Psoas muscle (tissue), 8 donors: ENCODE measurements around the gene PAX8. TPM values are rescaled to one million over a fixed set of nuclear protein-coding genes. Genes with fewer than 3 reads are reported as not detected.

ENCODE experiments used
- ATAC-seq, 4 donors: fragments of 200-7000 bp; cut with Tn5 transposase; one replicate each; pipeline ENCODE4 v1.9.1; 2020; ENCODE audit warnings: moderate library complexity in 3 of 4, mild to moderate bottlenecking in 2 of 4
- DNase-seq, 2 donors: peaks; one replicate each; pipeline ENCODE4 v3.0.0-alpha.2; 2020
- H3K27ac ChIP-seq: fragments of 200-600 bp; one replicate; pipeline ENCODE4 v1.8.0; 2022
- H3K27me3 ChIP-seq, 3 donors: fragments of 200-600 bp in 1 of 3; one replicate each; pipeline versions ENCODE4 v1.6.1 to v1.8.0; 2013 to 2022; ENCODE audit warnings: low read length in 2 of 3, mild to moderate bottlenecking in 2 of 3, moderate library complexity in 1 of 3; ENCODE audit not compliant: insufficient read depth in 3 of 3
- H3K36me3 ChIP-seq, 2 donors: fragments of 200-600 bp in 1 of 2; one replicate each; pipeline versions ENCODE4 v1.6.1 to v1.8.0; 2013 to 2022; ENCODE audit warnings: low read depth in 1 of 2, mild to moderate bottlenecking in 1 of 2, moderate library complexity in 1 of 2; ENCODE audit not compliant: insufficient read depth in 1 of 2
- H3K4me1 ChIP-seq: fragments of 200-600 bp; one replicate; pipeline ENCODE4 v1.8.0; 2022
- H3K4me3 ChIP-seq: fragments of 200-600 bp; one replicate; pipeline ENCODE4 v1.8.0; 2022; ENCODE audit warnings: mild to moderate bottlenecking
- H3K9me3 ChIP-seq: fragments of 200-600 bp; one replicate; pipeline ENCODE4 v1.8.0; 2022
- WGBS, 3 donors: extraction: QIAGEN DNeasy Blood & Tissue Kit; methylation state at CpG; one replicate each; pipeline versions ENCODE4 v1.1.6 to v1.1.7; 2013; 5-methylcytosine and 5-hydroxymethylcytosine counted together
- intact Hi-C, 2 donors: fragments of 100-400 bp; cut with DNase I; formaldehyde crosslinking; loops; one replicate each; pipeline versions ENCODE4 v1.11.0 to v1.14.2; 2022
- polyA plus RNA-seq, 3 donors: library from polyadenylated mRNA; stranded (reverse); fragments of 200-250 nt; gene quantifications; one replicate each; pipeline ENCODE4 v1.2.3, GENCODE V29; 2013
- total RNA-seq, 4 donors: library from RNA; stranded (reverse); fragmentation: NEBNext Ultra II Directional in 2 of 4; extraction: Animal tissue kit (Norgen Biotek cat#: 25700) in 2 of 4; gene quantifications; one replicate each; pipeline versions ENCODE4 v1.2.1 to v1.2.4, GENCODE V29; 2021 to 2023
- TF ChIP-seq, protein P1 (sequence below): fragments of 200-600 bp; IDR thresholded peaks from one replicate; pipeline ENCODE4 v1.8.0; 2022; ENCODE audit warnings: antibody characterized with exemption
- donor health status: healthy with polysubstance abuse.
- donor health status: DM: no; HTN: no; CAD: no; lungs with moderate emphysema.
- donor health status: Bipolar disorder and iron deficiency.
- donor health status: healthy.
- donor health status: DM: yes; HTN: yes; CAD: no.
- donor health status: DM: no; HTN: no; CAD: no.
- donor health status: DM: no; HTN: no; CAD: no.
- donor health status: DM: yes; HTN: yes; CAD: no.

Gene PAX8
- total and polyA plus RNA-seq, 7 donors = 0.12 to 3.1 (median 0.35) TPM; not detected in 1

DNA sequence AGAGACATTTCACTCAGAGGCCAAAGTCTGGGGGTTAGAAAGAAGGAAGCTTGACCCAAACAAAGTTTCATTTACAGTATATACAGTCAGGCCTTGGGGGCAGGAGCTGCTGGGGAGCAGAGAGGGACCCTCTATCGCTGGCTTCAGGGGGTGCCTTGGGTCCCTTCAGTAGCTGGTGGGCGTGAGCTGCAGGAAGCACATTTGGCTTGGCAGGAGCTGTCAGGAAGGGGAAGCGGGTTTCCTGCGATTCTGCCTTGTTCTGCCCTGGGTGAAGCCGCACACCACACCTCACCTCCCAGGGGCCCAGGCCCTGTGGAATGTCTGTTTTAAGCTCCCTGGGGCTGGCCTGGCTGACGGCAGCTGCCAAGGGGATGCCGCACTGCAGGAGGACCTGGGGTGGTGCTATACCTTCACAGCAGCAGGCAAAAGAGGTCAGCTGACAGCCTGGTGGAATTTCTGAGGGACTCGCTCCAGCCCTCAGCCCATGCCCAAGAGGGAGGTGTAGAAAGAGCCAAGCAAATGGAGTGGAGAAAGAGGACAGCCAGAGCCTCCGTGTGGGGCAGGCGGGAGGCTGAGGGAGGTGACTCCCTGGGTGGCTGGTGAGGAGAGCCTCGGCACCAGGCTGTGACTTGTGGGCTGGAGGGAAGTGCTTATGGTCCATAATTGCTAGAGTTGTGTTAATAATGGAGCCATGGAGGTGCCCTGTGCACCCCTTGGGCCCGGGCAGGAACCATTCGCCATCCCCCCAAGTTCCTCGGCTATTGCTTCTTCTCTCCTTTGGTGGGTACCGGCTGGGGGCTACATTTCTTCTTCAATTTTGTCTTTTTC lies 61.1 kb downstream of the PAX8 start:
- Histone ChIP-seq H3K4me1 (peaks cover 5% of the 10 kb centered on the region), H3K27ac (peak overlapping the region; percentile 42), H3K27me3 (peaks cover 0 to 2% (median 0%) of the 10 kb centered on the region in 3 donors), H3K9me3 (no peaks in the 10 kb centered on the region), H3K4me3 (no peak overlapping the region), H3K36me3 (no peaks in the 10 kb centered on the region)
- 60 to 66% (median 60%) methylated on average over 15 of the region's 15 CpGs for WGBS, 3 donors
- TF ChIP-seq, protein P1, sequence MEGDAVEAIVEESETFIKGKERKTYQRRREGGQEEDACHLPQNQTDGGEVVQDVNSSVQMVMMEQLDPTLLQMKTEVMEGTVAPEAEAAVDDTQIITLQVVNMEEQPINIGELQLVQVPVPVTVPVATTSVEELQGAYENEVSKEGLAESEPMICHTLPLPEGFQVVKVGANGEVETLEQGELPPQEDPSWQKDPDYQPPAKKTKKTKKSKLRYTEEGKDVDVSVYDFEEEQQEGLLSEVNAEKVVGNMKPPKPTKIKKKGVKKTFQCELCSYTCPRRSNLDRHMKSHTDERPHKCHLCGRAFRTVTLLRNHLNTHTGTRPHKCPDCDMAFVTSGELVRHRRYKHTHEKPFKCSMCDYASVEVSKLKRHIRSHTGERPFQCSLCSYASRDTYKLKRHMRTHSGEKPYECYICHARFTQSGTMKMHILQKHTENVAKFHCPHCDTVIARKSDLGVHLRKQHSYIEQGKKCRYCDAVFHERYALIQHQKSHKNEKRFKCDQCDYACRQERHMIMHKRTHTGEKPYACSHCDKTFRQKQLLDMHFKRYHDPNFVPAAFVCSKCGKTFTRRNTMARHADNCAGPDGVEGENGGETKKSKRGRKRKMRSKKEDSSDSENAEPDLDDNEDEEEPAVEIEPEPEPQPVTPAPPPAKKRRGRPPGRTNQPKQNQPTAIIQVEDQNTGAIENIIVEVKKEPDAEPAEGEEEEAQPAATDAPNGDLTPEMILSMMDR = no peak
- intact Hi-C loops = no loop called here
- ATAC-seq (peak in 3 of 4 donors; percentile 40 to 60 (median 52)), DNase-seq (peak in 1 of 2 donors; percentile 35)

DNA sequence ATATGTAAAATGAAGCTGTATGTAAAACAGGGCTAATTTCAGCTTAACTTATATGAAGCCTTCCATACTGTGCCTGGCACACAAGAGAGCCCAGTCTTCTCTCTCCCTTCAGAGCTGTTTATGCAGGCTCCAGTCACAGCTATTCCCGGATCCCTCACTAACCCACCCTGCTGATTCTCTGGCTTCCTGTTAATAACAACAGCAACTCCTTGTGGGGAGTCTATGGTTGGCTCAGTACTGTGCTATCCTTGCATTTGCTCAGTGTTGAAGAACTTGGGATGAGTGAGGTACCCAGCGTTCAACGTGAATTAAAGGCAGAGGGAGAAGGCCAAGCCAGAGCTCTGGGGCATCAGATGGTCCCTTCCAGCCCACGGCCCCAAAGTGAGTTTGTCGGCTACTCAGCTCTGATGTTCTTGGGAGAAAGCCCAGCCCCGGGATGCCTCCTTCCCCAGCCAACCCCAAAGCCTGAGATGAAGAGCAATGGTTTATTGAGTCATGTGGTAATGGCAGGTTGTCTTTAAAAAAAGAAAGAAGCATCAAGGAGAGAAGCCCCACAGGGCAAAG lies 61.7 kb downstream of the PAX8 start:
- Histone ChIP-seq H3K27me3 (no peaks in the 10 kb centered on the region), H3K36me3 (no peaks in the 10 kb centered on the region), H3K9me3 (no peaks in the 10 kb centered on the region), H3K4me3 (no peak overlapping the region), H3K27ac (peak overlapping the region; percentile 30), H3K4me1 (peaks cover 5% of the 10 kb centered on the region)
- intact Hi-C loops = no loop called here
- ATAC-seq = peak in 2 of 4 donors; percentile 29 to 46
- TF ChIP-seq, protein P1 = no peak
- DNase-seq = no peak
- 38 to 54% (median 40%) methylated on average over 6 of the region's 6 CpGs for WGBS, 3 donors

DNA sequence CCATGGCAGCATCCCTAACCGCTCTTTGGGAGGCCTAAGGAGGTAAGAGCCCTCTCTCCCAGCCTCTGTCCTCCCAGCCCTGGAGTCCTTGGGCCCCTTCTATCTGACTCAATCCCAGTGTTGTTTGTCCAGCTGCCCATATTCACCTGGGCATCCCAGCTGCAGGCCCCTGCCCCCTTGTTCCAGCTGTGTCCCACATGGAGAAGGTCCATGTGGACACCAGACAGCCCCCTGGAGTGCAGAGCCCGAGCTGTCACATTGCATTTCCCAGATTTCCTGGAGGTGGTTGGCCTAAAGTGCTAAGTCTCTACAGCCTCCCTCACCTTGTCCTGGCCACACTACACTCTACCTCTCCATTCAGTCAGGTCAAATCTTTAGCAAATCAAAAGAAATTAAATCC lies 62.4 kb downstream of the PAX8 start:
- H3K4me1 ChIP-seq = peaks cover 5% of the 10 kb centered on the region
- ATAC-seq = no peak
- H3K27me3 ChIP-seq = no peaks in the 10 kb centered on the region
- WGBS, 3 donors = 89 to 92% (median 90%) methylated on average over 2 of the region's 2 CpGs
- no peak overlapping the region for H3K4me3 ChIP-seq
- TF ChIP-seq, protein P1 = no peak
- no peaks in the 10 kb centered on the region for H3K36me3 ChIP-seq
- no peak for DNase-seq
- no peak overlapping the region for H3K27ac ChIP-seq
- intact Hi-C loops = no loop called here
- no peaks in the 10 kb centered on the region for H3K9me3 ChIP-seq

DNA sequence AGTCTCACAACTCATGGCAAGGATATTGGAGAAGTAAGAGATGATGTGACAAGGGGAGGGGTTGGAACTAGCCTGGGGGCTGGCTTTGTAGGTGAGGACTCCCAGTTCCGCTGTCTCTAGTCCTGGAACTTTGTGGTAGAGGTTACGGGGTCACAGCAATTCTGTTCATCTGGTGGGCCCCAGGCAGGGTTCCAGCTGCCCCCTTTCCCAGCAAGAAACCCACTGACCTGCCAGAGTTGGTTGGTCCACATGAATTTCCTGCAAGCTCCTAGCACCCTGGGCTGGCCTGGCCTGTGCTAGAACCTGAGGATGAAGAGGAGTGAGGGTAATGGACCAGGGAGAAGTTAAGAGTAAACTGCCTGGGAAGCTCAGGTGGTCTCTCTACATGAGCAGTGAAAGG lies 63.7 kb downstream of the PAX8 start:
- WGBS, 3 donors = 94 to 100% (median 98%) methylated on average over 2 of the region's 2 CpGs
- peaks cover 5% of the 10 kb centered on the region for H3K4me1 ChIP-seq
- no peaks in the 10 kb centered on the region for H3K36me3 ChIP-seq
- no peak for DNase-seq
- intact Hi-C loops = loop anchor here in 1 of 2 donors (2.0 kb wide), 1 partner anchor 22 kb away; no protein-coding TSS in a partner anchor
- H3K27ac ChIP-seq = no peak overlapping the region
- TF ChIP-seq, protein P1 = no peak
- H3K9me3 ChIP-seq = no peaks in the 10 kb centered on the region
- H3K4me3 ChIP-seq = no peak overlapping the region
- no peaks in the 10 kb centered on the region for H3K27me3 ChIP-seq
- ATAC-seq = no peak
